ENCODE measurements around the gene UNC5C.

UNC5C gene

GRCh38 chr4:95225849-95226248 lies 322.9 kb downstream of the UNC5C start:
- H3K4me1 Mint-ChIP-seq = peaks cover 37% of the 10 kb centered on the region
- H3K36me3 Mint-ChIP-seq (ENCODE audit: low read depth) = no peaks in the 10 kb centered on the region
- no peak overlapping the region for H3K4me3 Mint-ChIP-seq
- TF ChIP-seq CTCF (IDR thresholded peaks at IDR 0.05) = no peak
- H3K27me3 Mint-ChIP-seq (ENCODE audit: low read depth, poor library complexity) = no peaks in the 10 kb centered on the region
- DNase-seq = no peak
- H3K9me3 Mint-ChIP-seq = peaks cover 4% of the 10 kb centered on the region
- no peak overlapping the region for H3K27ac Mint-ChIP-seq

GRCh38 chr4:95224402-95224801 lies 324.4 kb downstream of the UNC5C start:
- no peak for DNase-seq
- Mint-ChIP-seq H3K36me3 (ENCODE audit: low read depth) (no peaks in the 10 kb centered on the region), H3K4me1 (peaks cover 50% of the 10 kb centered on the region), H3K9me3 (peaks cover 4% of the 10 kb centered on the region), H3K27ac (peak overlapping the region; percentile 44), H3K4me3 (no peak overlapping the region), H3K27me3 (ENCODE audit: low read depth, poor library complexity) (no peaks in the 10 kb centered on the region)
- no peak for TF ChIP-seq CTCF (IDR thresholded peaks at IDR 0.05)

GRCh38 chr4:95220205-95221175 lies 328.3 kb downstream of the UNC5C start:
- DNase-seq = no peak
- Mint-ChIP-seq H3K27ac (peak overlapping the region; percentile 39), H3K4me3 (no peak overlapping the region), H3K27me3 (ENCODE audit: low read depth, poor library complexity) (no peaks in the 10 kb centered on the region), H3K36me3 (ENCODE audit: low read depth) (no peaks in the 10 kb centered on the region), H3K4me1 (peaks cover 81% of the 10 kb centered on the region), H3K9me3 (peaks cover 3% of the 10 kb centered on the region)
- TF ChIP-seq CTCF (IDR thresholded peaks at IDR 0.05) = no peak

- TF ChIP-seq CTCF (IDR thresholded peaks at IDR 0.05) = no peak
- Mint-ChIP-seq H3K27me3 (ENCODE audit: low read depth, poor library complexity) (no peaks in the 10 kb centered on the region), H3K4me1 (peaks cover 88% of the 10 kb centered on the region), H3K36me3 (ENCODE audit: low read depth) (no peaks in the 10 kb centered on the region), H3K9me3 (peaks cover 3% of the 10 kb centered on the region), H3K4me3 (no peak overlapping the region), H3K27ac (no peak overlapping the region)
- DNase-seq = no peak
Observed at GRCh38 chr4:95219109-95219508, 329.7 kb downstream of the UNC5C start.

GRCh38 chr4:95217197-95217596 lies 331.6 kb downstream of the UNC5C start:
- DNase-seq = no peak
- Mint-ChIP-seq H3K4me1 (peaks cover 97% of the 10 kb centered on the region), H3K4me3 (peak overlapping the region; percentile 13), H3K27ac (peak overlapping the region; percentile 30), H3K27me3 (ENCODE audit: low read depth, poor library complexity) (peaks cover 4% of the 10 kb centered on the region), H3K36me3 (ENCODE audit: low read depth) (no peaks in the 10 kb centered on the region), H3K9me3 (peaks cover 3% of the 10 kb centered on the region)
- no peak for TF ChIP-seq CTCF (IDR thresholded peaks at IDR 0.05)

- H3K9me3 Mint-ChIP-seq = peaks cover 3% of the 10 kb centered on the region
- H3K27ac Mint-ChIP-seq = no peak overlapping the region
- H3K4me1 Mint-ChIP-seq = peaks cover 97% of the 10 kb centered on the region
- DNase-seq = no peak
- peaks cover 4% of the 10 kb centered on the region for H3K27me3 Mint-ChIP-seq (ENCODE audit: low read depth, poor library complexity)
- no peak overlapping the region for H3K4me3 Mint-ChIP-seq
- no peaks in the 10 kb centered on the region for H3K36me3 Mint-ChIP-seq (ENCODE audit: low read depth)
- TF ChIP-seq CTCF (IDR thresholded peaks at IDR 0.05) = no peak
Observed at GRCh38 chr4:95216636-95217035, 332.1 kb downstream of the UNC5C start.

All from nephron progenitor cell (in vitro differentiated cells).